Caco-2 (cell line): ENCODE results near the gene C3orf52. TPM values are rescaled to one million over a fixed set of nuclear protein-coding genes. Genes with fewer than 3 reads are reported as not detected.
A peak's percentile ranks its signal among the peaks of the same experiment; 100 is the strongest.

Source experiments
- BruUV-seq: library from RNA; stranded (reverse); fragments of 400-500 nt; replicated peaks from 2 replicates; lab custom pipeline; 2021; lab: Mats Ljungman, UMichigan
- CTCF ChIA-PET: fragments of 300-600 bp; sonication (Branson Sonifier 250); formaldehyde crosslinking; loops from one replicate; lab custom pipeline; 2022; ENCODE audit warnings: antibody characterized with exemption; lab: Charles Lee
- POLR2A ChIA-PET: fragments of 300-600 bp; sonication (Branson Sonifier 250); formaldehyde crosslinking; loops from one replicate; lab custom pipeline; 2022; ENCODE audit warnings: antibody characterized with exemption; lab: Charles Lee
- DNase-seq, 2 experiments: peaks; one replicate each; pipeline versions ENCODE4 v3.0.0 to v3.0.0-alpha.2; 2020 to 2022
- H3K27me3 ChIP-seq: replicated peaks from 2 replicates; pipeline ENCODE4 v1.6.0; 2011; ENCODE audit warnings: low read length; ENCODE audit not compliant: control insufficient read depth, insufficient read depth
- H3K36me3 ChIP-seq: 2 replicates; pipeline ENCODE4 v1.5.1; 2011; ENCODE audit warnings: low read length; ENCODE audit not compliant: control insufficient read depth, insufficient read depth
- H3K4me1 ChIP-seq: fragments of 250-450 bp; sonication (Bioruptor Pico); 2 replicates; pipeline ENCODE4 v1.5.1; 2020; ENCODE audit warnings: mild to moderate bottlenecking
- H3K4me3 ChIP-seq: 2 replicates; pipeline ENCODE4 v1.5.1; 2011; ENCODE audit warnings: low read depth, mild to moderate bottlenecking, control low read depth, low read length
- H3K9me3 ChIP-seq: fragments of 250-450 bp; sonication (Bioruptor Pico); 2 replicates; pipeline ENCODE4 v1.5.1; 2020; ENCODE audit warnings: mild to moderate bottlenecking, moderate library complexity
- H3K27ac Mint-ChIP-seq: one replicate; pipeline ENCODE4 v1.8.0; 2022; ENCODE audit warnings: mixed read lengths; ENCODE audit not compliant: unreplicated experiment
- H3K27me3 Mint-ChIP-seq: one replicate; pipeline ENCODE4 v1.8.0; 2022; ENCODE audit warnings: mixed read lengths; ENCODE audit not compliant: insufficient read depth, unreplicated experiment
- H3K36me3 Mint-ChIP-seq: one replicate; pipeline ENCODE4 v1.8.0; 2022; ENCODE audit warnings: mild to moderate bottlenecking, mixed read lengths; ENCODE audit not compliant: insufficient read depth, unreplicated experiment
- H3K4me1 Mint-ChIP-seq: one replicate; pipeline ENCODE4 v1.8.0; 2022; ENCODE audit warnings: low read depth, mixed read lengths; ENCODE audit not compliant: unreplicated experiment
- H3K4me3 Mint-ChIP-seq: one replicate; pipeline ENCODE4 v1.8.0; 2022; ENCODE audit warnings: mild to moderate bottlenecking, moderate library complexity, mixed read lengths; ENCODE audit not compliant: unreplicated experiment
- H3K9me3 Mint-ChIP-seq: one replicate; pipeline ENCODE4 v1.8.0; 2022; ENCODE audit warnings: mixed read lengths; ENCODE audit not compliant: unreplicated experiment
- CTCF ChIP-seq, 2 experiments: fragments of 200-600 bp in 1 of 2; IDR thresholded peaks; 1 replicate in 1 of 2; 2 replicates in 1 of 2; pipeline versions ENCODE4 v1.5.1 to v1.8.0; 2011 to 2022; ENCODE audit warnings: antibody characterized with exemption in 1 of 2, control low read depth in 1 of 2, inconsistent platforms in 1 of 2, low read depth in 1 of 2, low read length in 1 of 2, mild to moderate bottlenecking in 1 of 2, moderate library complexity in 1 of 2; ENCODE audit not compliant: insufficient read depth in 1 of 2, severe bottlenecking in 1 of 2, unreplicated experiment in 1 of 2
- intact Hi-C: fragments of 100-400 bp; cut with micrococcal nuclease; formaldehyde crosslinking; loops from one replicate; pipeline ENCODE4 v1.10.0; 2022; ENCODE audit not compliant: unreplicated experiment
- total RNA-seq: library from RNA; stranded (reverse); gene quantifications from 2 replicates; pipeline ENCODE4 v1.2.3, GENCODE V29; 2022

The C3orf52 gene
- total RNA-seq, 1 experiment from 2014 or later, result 64.5 TPM

GRCh38 chr3:112041321-112041720 is 44.9 kb upstream of the C3orf52 start:
- CTCF ChIA-PET, result interaction anchor here (0.6 to 1.3 kb wide), 2 partner anchors 52 to 304 kb away, joined by 3 to 5 read pairs; no protein-coding TSS in a partner anchor
- Mint-ChIP-seq H3K36me3 (no peaks in the 10 kb centered on the region), H3K27ac (no peak overlapping the region), H3K9me3 (no peaks in the 10 kb centered on the region), H3K27me3 (no peaks in the 10 kb centered on the region), H3K4me3 (no peak overlapping the region), H3K4me1 (peaks cover 7% of the 10 kb centered on the region)
- POLR2A ChIA-PET, result no interaction called here
- TF ChIP-seq CTCF (IDR thresholded peaks at IDR 0.05; ENCODE audit: insufficient read depth in 1 of 2, low read depth in 1 of 2, low read length in 1 of 2, severe bottlenecking in 1 of 2, unreplicated experiment in 1 of 2), result no peak
- intact Hi-C loops, result loop anchor here (10.0 kb wide), 1 partner anchor 327 kb away; no protein-coding TSS in a partner anchor
- H3K27me3 ChIP-seq, result no peaks in the 10 kb centered on the region
- H3K4me1 ChIP-seq, result peaks cover 9% of the 10 kb centered on the region; the same call in 1 of the 2 replicates
- H3K9me3 ChIP-seq, result no peaks in the 10 kb centered on the region
- DNase-seq, result no peak
- H3K4me3 ChIP-seq, result no peak overlapping the region
- no TSS peak for BruUV-seq
- no peaks in the 10 kb centered on the region for H3K36me3 ChIP-seq

GRCh38 chr3:112042842-112043280 is 43.3 kb upstream of the C3orf52 start:
- Mint-ChIP-seq H3K4me3 (no peak overlapping the region), H3K9me3 (no peaks in the 10 kb centered on the region), H3K27ac (no peak overlapping the region), H3K27me3 (no peaks in the 10 kb centered on the region), H3K4me1 (peaks cover 7% of the 10 kb centered on the region), H3K36me3 (no peaks in the 10 kb centered on the region)
- intact Hi-C loops, result loop anchor here (1.0 to 10.0 kb wide), 3 partner anchors 42 to 328 kb away; no protein-coding TSS in a partner anchor
- no peak for TF ChIP-seq CTCF (IDR thresholded peaks at IDR 0.05; ENCODE audit: insufficient read depth in 1 of 2, low read depth in 1 of 2, low read length in 1 of 2, severe bottlenecking in 1 of 2, unreplicated experiment in 1 of 2)
- no peak for DNase-seq
- no peaks in the 10 kb centered on the region for H3K9me3 ChIP-seq
- H3K36me3 ChIP-seq, result no peaks in the 10 kb centered on the region
- no peak overlapping the region for H3K4me3 ChIP-seq
- no peaks in the 10 kb centered on the region for H3K27me3 ChIP-seq
- ChIA-PET POLR2A (interaction anchor here (1.0 kb wide), 1 partner anchor 64 kb away, joined by 5 read pairs; the partner anchor contains the start of gene ABHD10), CTCF (interaction anchor here (0.6 to 1.7 kb wide), 14 partner anchors 8 to 376 kb away, joined by 3 to 23 read pairs (median 4); partner anchors contain the start of genes ABHD10, PHLDB2 and TMPRSS7)
- no TSS peak for BruUV-seq
- H3K4me1 ChIP-seq, result peaks cover 9% of the 10 kb centered on the region; the same call in 1 of the 2 replicates

GRCh38 chr3:112043621-112044201 is 42.5 kb upstream of the C3orf52 start:
- H3K4me3 Mint-ChIP-seq, result no peak overlapping the region
- no TSS peak for BruUV-seq
- intact Hi-C loops, result loop anchor here (1.0 to 10.0 kb wide), 3 partner anchors 42 to 329 kb away; no protein-coding TSS in a partner anchor
- H3K36me3 Mint-ChIP-seq, result no peaks in the 10 kb centered on the region
- CTCF ChIA-PET, result interaction anchor here (0.6 to 1.7 kb wide), 14 partner anchors 9 to 377 kb away, joined by 3 to 23 read pairs (median 4); partner anchors contain the start of genes ABHD10, PHLDB2 and TMPRSS7
- no peak overlapping the region for H3K4me3 ChIP-seq
- H3K9me3 Mint-ChIP-seq, result no peaks in the 10 kb centered on the region
- H3K27ac Mint-ChIP-seq, result no peak overlapping the region
- H3K27me3 ChIP-seq, result no peaks in the 10 kb centered on the region
- H3K4me1 Mint-ChIP-seq, result peaks cover 6% of the 10 kb centered on the region
- peak; percentile 66 to 71 for DNase-seq
- H3K4me1 ChIP-seq, result peaks cover 9% of the 10 kb centered on the region; the same call in 1 of the 2 replicates
- H3K27me3 Mint-ChIP-seq, result no peaks in the 10 kb centered on the region
- no peaks in the 10 kb centered on the region for H3K9me3 ChIP-seq
- POLR2A ChIA-PET, result interaction anchor here (1.0 kb wide), 1 partner anchor 65 kb away, joined by 5 read pairs; the partner anchor contains the start of gene ABHD10
- TF ChIP-seq CTCF (IDR thresholded peaks at IDR 0.05; ENCODE audit: insufficient read depth in 1 of 2, low read depth in 1 of 2, low read length in 1 of 2, severe bottlenecking in 1 of 2, unreplicated experiment in 1 of 2), result peak; percentile 82 to 88
- H3K36me3 ChIP-seq, result no peaks in the 10 kb centered on the region
